H1 (cell line): Measurements from ENCODE around the gene TFCP2L1. TPM values are rescaled to one million over a fixed set of nuclear protein-coding genes. Genes with fewer than 3 reads are reported as not detected.

Source experiments
- CTCF ChIA-PET: fragments of 300-600 bp; sonication (Branson Sonifier 250); formaldehyde crosslinking; loops from one replicate; lab custom pipeline; 2021; ENCODE audit not compliant: partially characterized antibody; lab: Charles Lee
- POLR2A ChIA-PET: fragments of 300-600 bp; sonication (Branson Sonifier 250); formaldehyde crosslinking; loops from one replicate; lab custom pipeline; 2021; ENCODE audit warnings: inconsistent platforms; ENCODE audit not compliant: partially characterized antibody; lab: Charles Lee
- DNase-seq, 2 experiments: peaks; one replicate each; pipeline versions ENCODE4 v3.0.0 to v3.0.0-alpha.2; 2010 to 2022; ENCODE audit warnings: low spot score in 2 of 2, low read depth in 1 of 2, mixed read lengths in 1 of 2
- FAIRE-seq: peaks from 2 replicates; lab custom pipeline; 2011; peaks lifted over from hg19 to GRCh38; lab: Jason Lieb, UNC
- H2AFZ ChIP-seq: 2 replicates; pipeline ENCODE4 v1.8.1; 2012; ENCODE audit warnings: low read length, inconsistent platforms
- H2AK5ac ChIP-seq: 2 replicates; pipeline ENCODE4 v1.6.1; 2013; ENCODE audit warnings: low read depth, low read length
- H2BK120ac ChIP-seq: replicated peaks from 2 replicates; pipeline ENCODE3; 2013; ENCODE audit warnings: low read depth, low read length, inconsistent platforms
- H2BK12ac ChIP-seq: 2 replicates; pipeline ENCODE4 v1.6.1; 2013; ENCODE audit warnings: low read depth, low read length
- H2BK15ac ChIP-seq: 2 replicates; pipeline ENCODE4 v1.6.1; 2013; ENCODE audit warnings: low read length
- H2BK20ac ChIP-seq: 2 replicates; pipeline ENCODE4 v1.6.1; 2013; ENCODE audit warnings: low read length
- H2BK5ac ChIP-seq: 2 replicates; pipeline ENCODE4 v1.6.1; 2013; ENCODE audit warnings: low read depth, low read length
- H3K14ac ChIP-seq: 2 replicates; pipeline ENCODE4 v1.6.1; 2013; ENCODE audit warnings: inconsistent platforms; ENCODE audit not compliant: insufficient read length
- H3K18ac ChIP-seq: 2 replicates; pipeline ENCODE4 v1.6.1; 2013; ENCODE audit warnings: low read length; ENCODE audit errors: extremely low read depth
- H3K23ac ChIP-seq: 2 replicates; pipeline ENCODE4 v1.6.1; 2013; ENCODE audit warnings: inconsistent platforms; ENCODE audit not compliant: insufficient read length
- H3K23me2 ChIP-seq: 2 replicates; pipeline ENCODE4 v1.6.1; 2013; ENCODE audit warnings: low read depth, low read length
- H3K27ac ChIP-seq: 2 replicates; pipeline ENCODE4 v1.6.1; 2011; ENCODE audit warnings: low read depth, low read length, inconsistent platforms
- H3K27me3 ChIP-seq, 4 experiments: replicated peaks in 1 of 4; 1 replicate in 1 of 4; 2 replicates in 3 of 4; pipeline versions ENCODE4 v1.6.1 to v1.8.1; 2011 to 2013; ENCODE audit warnings: low read length in 3 of 4, mild to moderate bottlenecking in 3 of 4, inconsistent platforms in 2 of 4, mixed read lengths in 2 of 4, moderate library complexity in 1 of 4; ENCODE audit not compliant: control insufficient read depth in 3 of 4, insufficient read depth in 3 of 4; ENCODE audit errors: extremely low read depth in 1 of 4
- H3K36me3 ChIP-seq, 4 experiments: 2 replicates each; pipeline versions ENCODE4 v1.6.1 to v1.8.1; 2011 to 2013; ENCODE audit warnings: mild to moderate bottlenecking in 4 of 4, low read length in 3 of 4, moderate library complexity in 2 of 4, control low read depth in 1 of 4, inconsistent platforms in 1 of 4; ENCODE audit not compliant: insufficient read depth in 4 of 4, control insufficient read depth in 2 of 4
- H3K4ac ChIP-seq: replicated peaks from 2 replicates; pipeline ENCODE3; 2013; ENCODE audit warnings: low read length, low read depth, mixed read lengths, inconsistent platforms; ENCODE audit not compliant: insufficient read length
- H3K4me1 ChIP-seq, 4 experiments: replicated peaks in 1 of 4; 1 replicate in 1 of 4; 2 replicates in 3 of 4; pipeline versions ENCODE4 v1.6.1 to v1.8.1; 2011 to 2013; ENCODE audit warnings: low read length in 3 of 4, inconsistent platforms in 2 of 4, mixed read lengths in 1 of 4; ENCODE audit not compliant: insufficient read depth in 4 of 4, control insufficient read depth in 3 of 4
- H3K4me2 ChIP-seq, 2 experiments: 2 replicates each; pipeline versions ENCODE4 v1.6.1 to v1.8.1; 2011 to 2013; ENCODE audit warnings: low read depth in 2 of 2, low read length in 2 of 2, control low read depth in 1 of 2, inconsistent platforms in 1 of 2, mild to moderate bottlenecking in 1 of 2; ENCODE audit not compliant: insufficient read depth in 1 of 2
- H3K4me3 ChIP-seq, 4 experiments: fragments of 200-600, 300-600 bp in 1 of 4; sonication (generic), shearing (Covaris generic), sonication (Bioruptor Twin) in 1 of 4; 2 replicates each; pipeline versions ENCODE4 v1.5.1 to v1.8.1; 2011 to 2016; ENCODE audit warnings: low read length in 4 of 4, low read depth in 3 of 4, control low read depth in 2 of 4, inconsistent platforms in 2 of 4, mild to moderate bottlenecking in 2 of 4, mixed read lengths in 1 of 4, moderate library complexity in 1 of 4; ENCODE audit not compliant: insufficient read depth in 2 of 4; ENCODE audit errors: extremely low read depth in 1 of 4
- H3K56ac ChIP-seq: replicated peaks from 2 replicates; pipeline ENCODE3; 2013; ENCODE audit warnings: low read depth, mild to moderate bottlenecking, mixed read lengths, low read length, inconsistent platforms; ENCODE audit not compliant: insufficient read length
- H3K79me1 ChIP-seq: 2 replicates; pipeline ENCODE4 v1.6.1; 2013; ENCODE audit warnings: low read depth, low read length, control low read depth
- H3K79me2 ChIP-seq, 2 experiments: 2 replicates each; pipeline versions ENCODE4 v1.6.1 to v1.8.1; 2012 to 2013; ENCODE audit warnings: low read length in 2 of 2, mild to moderate bottlenecking in 2 of 2, inconsistent platforms in 1 of 2; ENCODE audit not compliant: insufficient read depth in 2 of 2, control insufficient read depth in 1 of 2
- H3K9ac ChIP-seq, 4 experiments: replicated peaks in 1 of 4; 1 replicate in 1 of 4; 2 replicates in 3 of 4; pipeline versions ENCODE4 v1.6.1 to v1.8.1; 2011 to 2013; ENCODE audit warnings: low read depth in 3 of 4, low read length in 3 of 4, control low read depth in 2 of 4, mild to moderate bottlenecking in 2 of 4, moderate library complexity in 2 of 4, inconsistent platforms in 1 of 4; ENCODE audit errors: extremely low read depth in 1 of 4
- H3K9me3 ChIP-seq, 2 experiments: 2 replicates each; pipeline versions ENCODE4 v1.6.1 to v1.8.1; 2012 to 2013; ENCODE audit warnings: mild to moderate bottlenecking in 2 of 2, moderate library complexity in 2 of 2, control low read depth in 1 of 2, inconsistent platforms in 1 of 2, low read depth in 1 of 2, low read length in 1 of 2, mixed read lengths in 1 of 2; ENCODE audit not compliant: insufficient read depth in 2 of 2
- H4K20me1 ChIP-seq, 2 experiments: replicated peaks in 1 of 2; 2 replicates each; pipeline versions ENCODE3 to v1.8.1; 2011 to 2013; ENCODE audit warnings: inconsistent platforms in 2 of 2, low read length in 2 of 2, mild to moderate bottlenecking in 1 of 2; ENCODE audit not compliant: insufficient read depth in 2 of 2, control insufficient read depth in 1 of 2
- H4K5ac ChIP-seq: 2 replicates; pipeline ENCODE4 v1.6.1; 2013; ENCODE audit warnings: low read length, low read depth, mixed read lengths, inconsistent platforms; ENCODE audit not compliant: insufficient read length
- H4K8ac ChIP-seq: 2 replicates; pipeline ENCODE4 v1.8.0; 2013; ENCODE audit warnings: mild to moderate bottlenecking, moderate library complexity, low read length, inconsistent platforms; ENCODE audit not compliant: insufficient read depth; ENCODE audit errors: extremely low read depth
- H4K91ac ChIP-seq: replicated peaks from 2 replicates; pipeline ENCODE3; 2013; ENCODE audit warnings: low read length, mixed read lengths, inconsistent platforms; ENCODE audit not compliant: insufficient read length
- CEBPB ChIP-seq: IDR thresholded peaks from 2 replicates; pipeline ENCODE4 v1.6.1; 2012; ENCODE audit warnings: low read depth, low read length
- CHD1 ChIP-seq: IDR thresholded peaks from 2 replicates; pipeline ENCODE4 v1.6.1; 2012; ENCODE audit warnings: low read depth, low read length, improper control_type of control experiment
- CTBP2 ChIP-seq: IDR thresholded peaks from 2 replicates; pipeline ENCODE4 v1.7.0; 2011; ENCODE audit warnings: borderline replicate concordance, mild to moderate bottlenecking, moderate library complexity, mixed read lengths, low read length; ENCODE audit not compliant: insufficient read depth, insufficient read length
- EGR1 ChIP-seq: IDR thresholded peaks from 2 replicates; pipeline ENCODE4 v1.6.1; 2011; ENCODE audit warnings: low read depth, low read length, borderline replicate concordance
- EZH2 ChIP-seq: fragments of 200-600 bp; sonication (generic); IDR thresholded peaks from 2 replicates; pipeline ENCODE4 v1.7.1; 2012; ENCODE audit warnings: low read depth, mild to moderate bottlenecking, moderate library complexity, low read length, inconsistent platforms; ENCODE audit not compliant: severe bottlenecking
- SIN3A ChIP-seq, 2 experiments: IDR thresholded peaks in 1 of 2; conservative IDR thresholded peaks in 1 of 2; 2 replicates each; pipeline ENCODE4 v1.6.1; 2011 to 2012; ENCODE audit warnings: low read length in 2 of 2, improper control_type of control experiment in 1 of 2, low read depth in 1 of 2, mild to moderate bottlenecking in 1 of 2
- SP2 ChIP-seq: IDR thresholded peaks from 2 replicates; pipeline ENCODE4 v1.6.1; 2012; ENCODE audit warnings: mild to moderate bottlenecking, low read length, inconsistent platforms
- WGBS, 2 experiments: shearing (Covaris generic) in 1 of 2; methylation state at CpG; one replicate each; pipeline versions ENCODE4 v1.1.6 to v1.1.7; 2013 to 2015; ENCODE audit warnings: low lambda C conversion rate in 2 of 2, mixed read lengths in 2 of 2, inconsistent platforms in 1 of 2, low coverage in 1 of 2, missing lambda C conversion rate in 1 of 2; ENCODE audit not compliant: insufficient replicate concordance in 2 of 2, insufficient coverage in 1 of 2, insufficient read length in 1 of 2; ENCODE audit errors: extremely low coverage in 1 of 2, missing lambda C conversion rate in 1 of 2; 5-methylcytosine and 5-hydroxymethylcytosine counted together
- polyA plus RNA-seq, 7 experiments: library from polyadenylated mRNA; depleted of rRNA in 3 of 7; stranded (reverse) in 5 of 7; unstranded in 2 of 7; fragments of >200 nt in 5 of 7; fragments of 200-250 nt in 2 of 7; gene quantifications; 1 replicate in 5 of 7; 2 replicates in 1 of 7; 4 replicates in 1 of 7; pipeline versions ENCODE4 v1.2.1 to v1.2.3, GENCODE V29; 2011 to 2013; ENCODE audit warnings: missing spikeins in 2 of 7, mixed read lengths in 2 of 7
- total RNA-seq: library from RNA; stranded (reverse); fragmentation: NEBNext Ultra II Directional; extraction: Animal tissue kit (Norgen Biotek cat#: 25700); gene quantifications from 2 replicates; pipeline ENCODE4 v1.2.1, GENCODE V29; 2021
- TF ChIP-seq, protein P1 (sequence below): IDR thresholded peaks from 2 replicates; pipeline ENCODE4 v1.6.1; 2012; ENCODE audit warnings: inconsistent platforms

TFCP2L1 gene
- total and polyA plus RNA-seq, 2 of the 8 experiments (the other 6 are each of a cell fraction or from before 2014, with no cell fraction given), result 1.5 to 3.8 TPM

DNA sequence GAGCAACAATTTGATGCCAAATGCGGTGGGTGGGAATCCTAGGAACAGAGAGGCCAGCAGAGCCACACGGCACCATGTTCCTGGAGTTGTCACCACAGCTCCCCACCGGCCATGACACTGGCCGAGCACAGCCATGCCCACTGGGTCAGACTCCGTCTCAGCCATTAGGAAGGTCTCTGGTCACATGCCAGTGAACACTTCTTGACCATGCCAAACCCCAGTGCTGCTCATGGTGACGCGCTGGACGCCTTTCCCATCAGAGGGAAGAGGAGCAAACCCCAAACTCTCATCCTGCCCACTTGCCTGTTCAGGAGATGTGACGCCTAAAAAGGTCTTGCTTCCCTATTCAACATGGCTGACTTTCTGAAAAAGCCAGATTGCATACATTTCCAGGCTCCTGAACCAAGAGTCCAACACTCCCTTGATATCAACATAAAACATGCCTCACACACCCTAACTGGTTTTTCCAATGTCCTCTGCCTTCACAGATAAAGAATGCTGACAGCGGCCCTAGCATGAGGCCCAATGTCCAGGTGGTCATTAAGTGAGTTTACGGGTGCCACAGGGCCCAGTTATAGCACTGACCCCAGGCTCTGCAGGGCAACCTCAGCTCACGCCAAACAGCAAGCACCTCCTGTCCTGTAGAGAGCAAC, 31.9 kb downstream of the TFCP2L1 start:
- H3K27me3 ChIP-seq, result 0 out of 7 replicates have a peak, but pooled peaks cover 0 to 2% (median 0%) of the 10 kb centered on the region in 4 experiments
- no peak overlapping the region for H3K56ac ChIP-seq
- no peak for FAIRE-seq
- H3K79me2 ChIP-seq, result no peaks in the 10 kb centered on the region
- H3K14ac ChIP-seq, result no peak overlapping the region
- H3K27ac ChIP-seq, result no peak overlapping the region
- no peaks in the 10 kb centered on the region for H3K23me2 ChIP-seq
- H2BK12ac ChIP-seq, result no peak overlapping the region
- no peak overlapping the region for H3K4me2 ChIP-seq
- no peaks in the 10 kb centered on the region for H4K20me1 ChIP-seq
- H2AK5ac ChIP-seq, result no peak overlapping the region; the same call in 1 of the 2 replicates
- POLR2A ChIA-PET, result interaction anchor here (1.8 kb wide), 1 partner anchor 178 kb away, joined by 5 read pairs; no protein-coding TSS in a partner anchor
- 0 out of 2 replicates have a peak overlapping the region, but pooled peaks have one; percentile 9 for H2BK5ac ChIP-seq
- H3K79me1 ChIP-seq, result 0 out of 2 replicates have a peak, but pooled peaks cover 3% of the 10 kb centered on the region
- no peak overlapping the region for H2BK120ac ChIP-seq
- H3K18ac ChIP-seq, result no peak overlapping the region
- H3K4me3 ChIP-seq, result no peak overlapping the region
- H4K5ac ChIP-seq, result no peak overlapping the region
- peak overlapping the region; percentile 43 for H4K8ac ChIP-seq
- no peaks in the 10 kb centered on the region for H3K9me3 ChIP-seq
- no peak for DNase-seq
- H2BK20ac ChIP-seq, result no peak overlapping the region
- WGBS, 2 experiments, result 92% methylated on average over 12 of the region's 12 CpGs; no CpG with 5 or more reads in 1 of the 2 experiments
- H4K91ac ChIP-seq, result no peak overlapping the region
- H2AFZ ChIP-seq, result no peak overlapping the region
- no peak overlapping the region for H3K9ac ChIP-seq
- TF ChIP-seq EGR1, result no peak
- TF ChIP-seq CTBP2, result no peak
- no peak for TF ChIP-seq CEBPB
- no peak for TF ChIP-seq SIN3A (conservative IDR thresholded peaks at IDR 0.05 in 1 of 2, IDR thresholded peaks at IDR 0.05 in 1 of 2; ENCODE audit: low read depth in 1 of 2, low read length in 2 of 2)
- TF ChIP-seq, protein P1, sequence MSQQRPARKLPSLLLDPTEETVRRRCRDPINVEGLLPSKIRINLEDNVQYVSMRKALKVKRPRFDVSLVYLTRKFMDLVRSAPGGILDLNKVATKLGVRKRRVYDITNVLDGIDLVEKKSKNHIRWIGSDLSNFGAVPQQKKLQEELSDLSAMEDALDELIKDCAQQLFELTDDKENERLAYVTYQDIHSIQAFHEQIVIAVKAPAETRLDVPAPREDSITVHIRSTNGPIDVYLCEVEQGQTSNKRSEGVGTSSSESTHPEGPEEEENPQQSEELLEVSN, result no peak
- TF ChIP-seq EZH2, result no peak
- no peak for TF ChIP-seq SP2
- no peak for TF ChIP-seq CHD1
- H3K4ac ChIP-seq, result no peak overlapping the region
- CTCF ChIA-PET, result interaction anchor here (1.2 to 1.3 kb wide), 2 partner anchors 9 to 19 kb away, joined by 3 to 4 read pairs; no protein-coding TSS in a partner anchor
- H2BK15ac ChIP-seq, result no peak overlapping the region
- peaks cover 0 to 3% (median 0%) of the 10 kb centered on the region in 4 experiments; a peak in 2 of 7 replicates for H3K4me1 ChIP-seq
- no peaks in the 10 kb centered on the region for H3K36me3 ChIP-seq
- H3K23ac ChIP-seq, result no peak overlapping the region
